SK-N-SH treated with all-trans-retinoic acid at 6 μM for 48 hours (cell line): ENCODE results near the gene HLF.

Source experiments
- ATAC-seq: fragments of 200-7000 bp; cut with Tn5 transposase; 3 replicates; pipeline ENCODE4 v1.9.1; 2020; ENCODE audit warnings: mild to moderate bottlenecking, moderate library complexity
- ARNTL ChIP-seq: fragments of 450-650 bp; formaldehyde crosslinking; IDR thresholded peaks from 2 replicates; pipeline ENCODE4 v1.5.0; 2020; ENCODE audit warnings: low read depth, mild to moderate bottlenecking, moderate library complexity, borderline replicate concordance
- BACH2 ChIP-seq: fragments of 250-450 bp; sonication (Bioruptor Pico); IDR thresholded peaks from 2 replicates; pipeline ENCODE4 v1.9.0; 2021; ENCODE audit warnings: mild to moderate bottlenecking, borderline replicate concordance
- CSDC2 ChIP-seq: fragments of 250-450 bp; sonication (Bioruptor Pico); IDR thresholded peaks from 2 replicates; pipeline ENCODE4 v1.5.0; 2020; ENCODE audit warnings: mild to moderate bottlenecking, moderate library complexity
- ESRRG ChIP-seq: fragments of 250-450 bp; sonication (Bioruptor Pico); IDR thresholded peaks from 2 replicates; pipeline ENCODE4 v1.6.1; 2021; ENCODE audit warnings: mild to moderate bottlenecking
- GLIS3 ChIP-seq: fragments of 250-450 bp; sonication (Bioruptor Pico); IDR thresholded peaks from 2 replicates; pipeline ENCODE4 v1.5.0; 2020; ENCODE audit warnings: mild to moderate bottlenecking, moderate library complexity
- OSR1 ChIP-seq: fragments of 250-450 bp; sonication (Bioruptor Pico); IDR thresholded peaks from 2 replicates; pipeline ENCODE4 v1.8.0; 2022; ENCODE audit warnings: moderate library complexity, mild to moderate bottlenecking, inconsistent platforms
- PPARA ChIP-seq: fragments of 250-450 bp; sonication (Bioruptor Pico); IDR thresholded peaks from 2 replicates; pipeline ENCODE4 v1.5.0; 2020; ENCODE audit warnings: mild to moderate bottlenecking, borderline replicate concordance
- RARB ChIP-seq: fragments of 250-450 bp; sonication (Bioruptor Pico); IDR thresholded peaks from 2 replicates; pipeline ENCODE4 v1.8.0; 2021; ENCODE audit warnings: mild to moderate bottlenecking, moderate library complexity
- SNAI2 ChIP-seq: fragments of 250-450 bp; sonication (Bioruptor Pico); IDR thresholded peaks from 2 replicates; pipeline ENCODE4 v1.5.0; 2020; ENCODE audit warnings: mild to moderate bottlenecking, moderate library complexity
- TCF4 ChIP-seq: fragments of 250-450 bp; sonication (Bioruptor Pico); IDR thresholded peaks from 2 replicates; pipeline ENCODE4 v1.8.0; 2021; ENCODE audit warnings: mild to moderate bottlenecking, moderate library complexity, borderline replicate concordance
- TOX ChIP-seq: fragments of 250-450 bp; sonication (Bioruptor Pico); IDR thresholded peaks from 2 replicates; pipeline ENCODE4 v1.8.0; 2021; ENCODE audit warnings: mild to moderate bottlenecking, moderate library complexity, borderline replicate concordance
- ZC3H10 ChIP-seq: fragments of 250-450 bp; sonication (Bioruptor Pico); IDR thresholded peaks from 2 replicates; pipeline ENCODE4 v1.5.1; 2021; ENCODE audit warnings: mild to moderate bottlenecking, moderate library complexity
- ZFP3 ChIP-seq: fragments of 250-450 bp; sonication (Bioruptor Pico); IDR thresholded peaks from 2 replicates; pipeline ENCODE4 v1.5.0; 2020; ENCODE audit warnings: mild to moderate bottlenecking, moderate library complexity
- ZNF70 ChIP-seq: fragments of 450-650 bp; formaldehyde crosslinking; IDR thresholded peaks from 2 replicates; pipeline ENCODE4 v1.5.0; 2020; ENCODE audit warnings: mild to moderate bottlenecking, moderate library complexity
- ZNF8 ChIP-seq: fragments of 450-650 bp; formaldehyde crosslinking; IDR thresholded peaks from 2 replicates; pipeline ENCODE4 v1.5.0; 2020; ENCODE audit warnings: mild to moderate bottlenecking, moderate library complexity
- TF ChIP-seq, protein P1 (sequence below): fragments of 250-450 bp; sonication (Bioruptor Pico); IDR thresholded peaks from 2 replicates; pipeline ENCODE4 v1.5.1; 2021; ENCODE audit warnings: mild to moderate bottlenecking, moderate library complexity
- TF ChIP-seq, protein P2 (sequence below): fragments of 250-450 bp; sonication (Bioruptor Pico); IDR thresholded peaks from 2 replicates; pipeline ENCODE4 v1.5.0; 2020; ENCODE audit warnings: mild to moderate bottlenecking, moderate library complexity
- TF ChIP-seq, protein P3 (sequence below): fragments of 250-450 bp; sonication (Bioruptor Pico); IDR thresholded peaks from 2 replicates; pipeline ENCODE4 v1.8.0; 2021; ENCODE audit warnings: low read depth, mild to moderate bottlenecking, moderate library complexity, borderline replicate concordance
- TF ChIP-seq, protein P4 (sequence below): fragments of 250-450 bp; sonication (Bioruptor Pico); IDR thresholded peaks from 2 replicates; pipeline ENCODE4 v1.8.0; 2020; ENCODE audit warnings: mild to moderate bottlenecking, moderate library complexity, borderline replicate concordance
- TF ChIP-seq, protein P5 (sequence below): fragments of 250-450 bp; sonication (Bioruptor Pico); IDR thresholded peaks from 2 replicates; pipeline ENCODE4 v1.5.1; 2020; ENCODE audit warnings: low read depth, mild to moderate bottlenecking, moderate library complexity

The HLF gene

DNA sequence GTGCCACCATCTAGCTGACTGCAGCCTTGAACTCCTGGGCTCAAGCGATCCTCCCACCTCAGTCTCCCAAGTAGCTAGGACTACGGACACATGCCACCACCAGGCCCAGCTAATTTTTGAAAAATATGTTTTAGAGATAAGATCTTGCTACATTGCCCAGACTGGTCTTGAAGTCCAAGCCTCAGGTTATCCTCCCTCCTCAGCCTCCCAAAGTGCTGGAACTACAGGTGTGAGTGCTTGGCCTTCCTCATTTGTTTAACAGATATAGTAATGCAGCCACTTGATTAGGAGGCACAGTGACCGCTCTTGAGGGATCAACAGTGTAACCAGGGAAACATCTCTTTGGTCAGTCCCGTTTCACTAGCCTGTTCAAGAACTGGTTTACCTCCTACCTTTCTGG is 35.1 kb downstream of the HLF start:
- no peak for ATAC-seq
- no peak for TF ChIP-seq SNAI2 (CRISPR knock-in tag)
- TF ChIP-seq, protein P1, sequence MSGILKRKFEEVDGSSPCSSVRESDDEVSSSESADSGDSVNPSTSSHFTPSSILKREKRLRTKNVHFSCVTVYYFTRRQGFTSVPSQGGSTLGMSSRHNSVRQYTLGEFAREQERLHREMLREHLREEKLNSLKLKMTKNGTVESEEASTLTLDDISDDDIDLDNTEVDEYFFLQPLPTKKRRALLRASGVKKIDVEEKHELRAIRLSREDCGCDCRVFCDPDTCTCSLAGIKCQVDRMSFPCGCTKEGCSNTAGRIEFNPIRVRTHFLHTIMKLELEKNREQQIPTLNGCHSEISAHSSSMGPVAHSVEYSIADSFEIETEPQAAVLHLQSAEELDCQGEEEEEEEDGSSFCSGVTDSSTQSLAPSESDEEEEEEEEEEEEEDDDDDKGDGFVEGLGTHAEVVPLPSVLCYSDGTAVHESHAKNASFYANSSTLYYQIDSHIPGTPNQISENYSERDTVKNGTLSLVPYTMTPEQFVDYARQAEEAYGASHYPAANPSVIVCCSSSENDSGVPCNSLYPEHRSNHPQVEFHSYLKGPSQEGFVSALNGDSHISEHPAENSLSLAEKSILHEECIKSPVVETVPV = no peak
- no peak for TF ChIP-seq ZNF70 (CRISPR knock-in tag)
- no peak for TF ChIP-seq ZC3H10

DNA sequence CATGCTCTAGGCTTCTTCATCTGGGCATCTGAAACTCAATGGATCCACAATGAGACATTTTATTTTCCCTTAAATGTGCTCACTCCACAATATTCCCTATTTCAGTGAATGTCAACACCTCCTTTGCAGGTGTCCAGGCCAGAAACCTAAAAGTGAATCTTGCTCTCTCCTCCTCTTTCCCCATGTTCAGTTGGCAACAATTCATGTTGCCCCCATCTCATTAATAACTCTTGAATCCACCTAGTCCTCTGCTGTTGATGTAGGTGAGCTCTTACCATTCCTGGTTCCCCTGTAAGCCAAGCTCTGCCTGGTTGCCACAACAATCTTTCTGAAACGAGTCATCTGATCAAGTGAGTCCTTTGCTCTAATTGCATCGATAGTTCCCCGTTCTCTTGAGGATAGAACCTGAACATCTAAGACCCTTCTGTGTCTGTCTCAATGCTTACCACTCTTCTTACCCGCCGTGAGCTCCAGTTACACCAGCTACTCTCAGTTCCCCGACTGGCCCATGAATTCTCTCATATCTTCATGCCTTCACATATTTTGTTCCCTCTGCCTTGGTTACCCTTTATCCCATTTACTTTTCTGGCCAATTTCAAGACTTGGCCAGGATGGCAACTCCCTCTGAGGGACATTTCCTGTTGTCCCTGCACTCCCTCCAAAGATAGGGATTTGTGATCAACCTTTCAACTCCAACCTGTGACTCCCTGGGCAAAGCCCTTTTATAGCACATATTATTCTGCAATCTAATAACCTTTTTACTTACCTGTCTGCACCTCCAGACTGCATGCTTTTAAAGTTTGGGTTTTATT is 35.9 kb downstream of the HLF start:
- TF ChIP-seq BACH2 (CRISPR knock-in tag) (no peak), SNAI2 (CRISPR knock-in tag) (no peak), TCF4 (CRISPR knock-in tag) (no peak)
- TF ChIP-seq, protein P2, sequence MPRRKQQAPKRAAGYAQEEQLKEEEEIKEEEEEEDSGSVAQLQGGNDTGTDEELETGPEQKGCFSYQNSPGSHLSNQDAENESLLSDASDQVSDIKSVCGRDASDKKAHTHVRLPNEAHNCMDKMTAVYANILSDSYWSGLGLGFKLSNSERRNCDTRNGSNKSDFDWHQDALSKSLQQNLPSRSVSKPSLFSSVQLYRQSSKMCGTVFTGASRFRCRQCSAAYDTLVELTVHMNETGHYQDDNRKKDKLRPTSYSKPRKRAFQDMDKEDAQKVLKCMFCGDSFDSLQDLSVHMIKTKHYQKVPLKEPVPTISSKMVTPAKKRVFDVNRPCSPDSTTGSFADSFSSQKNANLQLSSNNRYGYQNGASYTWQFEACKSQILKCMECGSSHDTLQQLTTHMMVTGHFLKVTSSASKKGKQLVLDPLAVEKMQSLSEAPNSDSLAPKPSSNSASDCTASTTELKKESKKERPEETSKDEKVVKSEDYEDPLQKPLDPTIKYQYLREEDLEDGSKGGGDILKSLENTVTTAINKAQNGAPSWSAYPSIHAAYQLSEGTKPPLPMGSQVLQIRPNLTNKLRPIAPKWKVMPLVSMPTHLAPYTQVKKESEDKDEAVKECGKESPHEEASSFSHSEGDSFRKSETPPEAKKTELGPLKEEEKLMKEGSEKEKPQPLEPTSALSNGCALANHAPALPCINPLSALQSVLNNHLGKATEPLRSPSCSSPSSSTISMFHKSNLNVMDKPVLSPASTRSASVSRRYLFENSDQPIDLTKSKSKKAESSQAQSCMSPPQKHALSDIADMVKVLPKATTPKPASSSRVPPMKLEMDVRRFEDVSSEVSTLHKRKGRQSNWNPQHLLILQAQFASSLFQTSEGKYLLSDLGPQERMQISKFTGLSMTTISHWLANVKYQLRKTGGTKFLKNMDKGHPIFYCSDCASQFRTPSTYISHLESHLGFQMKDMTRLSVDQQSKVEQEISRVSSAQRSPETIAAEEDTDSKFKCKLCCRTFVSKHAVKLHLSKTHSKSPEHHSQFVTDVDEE (CRISPR knock-in tag) = no peak
- TF ChIP-seq, all 23 proteins: peak for 0
- no peak for ATAC-seq

DNA sequence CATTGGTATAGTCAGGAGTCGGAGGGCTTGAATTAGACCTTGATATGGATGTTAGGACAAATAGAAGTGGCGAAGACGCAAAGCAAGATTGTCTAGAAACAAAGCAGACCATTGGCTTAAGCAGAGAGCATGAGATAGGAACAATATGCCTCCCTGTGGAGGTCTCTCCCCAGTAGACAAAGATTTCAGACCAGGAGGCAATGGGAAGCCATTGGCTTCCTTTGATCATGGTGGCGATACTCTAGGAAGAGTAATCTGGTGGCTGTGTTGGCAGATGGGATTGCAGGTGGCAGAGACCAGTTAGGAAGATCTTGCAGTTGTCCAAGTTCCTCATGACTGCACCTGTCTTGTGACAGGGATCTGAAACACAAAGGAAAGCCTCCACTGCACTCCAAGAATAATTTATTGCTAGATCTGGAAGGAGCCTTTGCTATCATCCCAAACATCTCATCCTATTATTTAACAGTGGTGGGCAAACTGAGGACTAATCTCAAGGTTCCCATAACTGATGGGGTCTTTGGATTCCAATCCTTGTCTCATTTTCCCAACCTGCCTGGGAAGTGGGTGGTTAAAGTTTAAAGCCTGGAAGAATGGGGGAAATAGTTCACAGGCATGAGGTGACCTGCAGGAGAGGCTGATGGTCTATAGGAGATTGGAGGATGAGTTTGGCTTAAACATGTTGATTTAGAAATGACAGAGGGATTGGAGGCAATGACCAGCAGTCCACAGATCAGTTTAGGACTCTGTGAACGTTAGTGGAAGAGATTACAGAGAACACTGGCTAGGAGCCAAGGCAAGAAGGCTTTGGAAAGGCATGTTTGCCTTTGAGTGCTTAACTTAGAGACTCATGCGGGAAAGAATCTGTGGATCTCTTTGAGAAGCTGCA is 37.0 kb downstream of the HLF start:
- TF ChIP-seq OSR1 (CRISPR knock-in tag) (no peak), PPARA (CRISPR knock-in tag) (no peak), ARNTL (CRISPR knock-in tag) (no peak), ZC3H10 (no peak), TCF4 (CRISPR knock-in tag) (no peak), CSDC2 (CRISPR knock-in tag) (no peak), ZFP3 (CRISPR knock-in tag) (no peak), TOX (no peak), ESRRG (CRISPR knock-in tag) (no peak), ZNF8 (no peak), ZNF70 (CRISPR knock-in tag) (no peak), RARB (CRISPR knock-in tag) (no peak), SNAI2 (CRISPR knock-in tag) (no peak), GLIS3 (CRISPR knock-in tag) (no peak), BACH2 (CRISPR knock-in tag) (no peak)
- TF ChIP-seq, protein P3, sequence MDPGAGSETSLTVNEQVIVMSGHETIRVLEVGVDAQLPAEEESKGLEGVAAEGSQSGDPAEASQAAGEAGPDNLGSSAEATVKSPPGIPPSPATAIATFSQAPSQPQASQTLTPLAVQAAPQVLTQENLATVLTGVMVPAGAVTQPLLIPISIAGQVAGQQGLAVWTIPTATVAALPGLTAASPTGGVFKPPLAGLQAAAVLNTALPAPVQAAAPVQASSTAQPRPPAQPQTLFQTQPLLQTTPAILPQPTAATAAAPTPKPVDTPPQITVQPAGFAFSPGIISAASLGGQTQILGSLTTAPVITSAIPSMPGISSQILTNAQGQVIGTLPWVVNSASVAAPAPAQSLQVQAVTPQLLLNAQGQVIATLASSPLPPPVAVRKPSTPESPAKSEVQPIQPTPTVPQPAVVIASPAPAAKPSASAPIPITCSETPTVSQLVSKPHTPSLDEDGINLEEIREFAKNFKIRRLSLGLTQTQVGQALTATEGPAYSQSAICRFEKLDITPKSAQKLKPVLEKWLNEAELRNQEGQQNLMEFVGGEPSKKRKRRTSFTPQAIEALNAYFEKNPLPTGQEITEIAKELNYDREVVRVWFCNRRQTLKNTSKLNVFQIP = no peak
- TF ChIP-seq, protein P4, sequence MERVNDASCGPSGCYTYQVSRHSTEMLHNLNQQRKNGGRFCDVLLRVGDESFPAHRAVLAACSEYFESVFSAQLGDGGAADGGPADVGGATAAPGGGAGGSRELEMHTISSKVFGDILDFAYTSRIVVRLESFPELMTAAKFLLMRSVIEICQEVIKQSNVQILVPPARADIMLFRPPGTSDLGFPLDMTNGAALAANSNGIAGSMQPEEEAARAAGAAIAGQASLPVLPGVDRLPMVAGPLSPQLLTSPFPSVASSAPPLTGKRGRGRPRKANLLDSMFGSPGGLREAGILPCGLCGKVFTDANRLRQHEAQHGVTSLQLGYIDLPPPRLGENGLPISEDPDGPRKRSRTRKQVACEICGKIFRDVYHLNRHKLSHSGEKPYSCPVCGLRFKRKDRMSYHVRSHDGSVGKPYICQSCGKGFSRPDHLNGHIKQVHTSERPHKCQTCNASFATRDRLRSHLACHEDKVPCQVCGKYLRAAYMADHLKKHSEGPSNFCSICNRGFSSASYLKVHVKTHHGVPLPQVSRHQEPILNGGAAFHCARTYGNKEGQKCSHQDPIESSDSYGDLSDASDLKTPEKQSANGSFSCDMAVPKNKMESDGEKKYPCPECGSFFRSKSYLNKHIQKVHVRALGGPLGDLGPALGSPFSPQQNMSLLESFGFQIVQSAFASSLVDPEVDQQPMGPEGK = no peak
- TF ChIP-seq, protein P2 (CRISPR knock-in tag) = no peak
- TF ChIP-seq, protein P5, sequence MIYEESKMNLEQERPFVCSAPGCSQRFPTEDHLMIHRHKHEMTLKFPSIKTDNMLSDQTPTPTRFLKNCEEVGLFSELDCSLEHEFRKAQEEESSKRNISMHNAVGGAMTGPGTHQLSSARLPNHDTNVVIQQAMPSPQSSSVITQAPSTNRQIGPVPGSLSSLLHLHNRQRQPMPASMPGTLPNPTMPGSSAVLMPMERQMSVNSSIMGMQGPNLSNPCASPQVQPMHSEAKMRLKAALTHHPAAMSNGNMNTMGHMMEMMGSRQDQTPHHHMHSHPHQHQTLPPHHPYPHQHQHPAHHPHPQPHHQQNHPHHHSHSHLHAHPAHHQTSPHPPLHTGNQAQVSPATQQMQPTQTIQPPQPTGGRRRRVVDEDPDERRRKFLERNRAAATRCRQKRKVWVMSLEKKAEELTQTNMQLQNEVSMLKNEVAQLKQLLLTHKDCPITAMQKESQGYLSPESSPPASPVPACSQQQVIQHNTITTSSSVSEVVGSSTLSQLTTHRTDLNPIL = no peak
- TF ChIP-seq, protein P1 = no peak
- no peak for ATAC-seq
